GM12873 (cell line): Measurements from ENCODE around the gene RBM19.

Experiments
- CTCF ChIP-seq: IDR thresholded peaks from 2 replicates; pipeline ENCODE4 v1.5.1; 2012; ENCODE audit warnings: low read depth, mild to moderate bottlenecking, moderate library complexity, low read length, control low read depth; ENCODE audit not compliant: insufficient read depth; ENCODE audit errors: missing control alignments

Gene RBM19

DNA sequence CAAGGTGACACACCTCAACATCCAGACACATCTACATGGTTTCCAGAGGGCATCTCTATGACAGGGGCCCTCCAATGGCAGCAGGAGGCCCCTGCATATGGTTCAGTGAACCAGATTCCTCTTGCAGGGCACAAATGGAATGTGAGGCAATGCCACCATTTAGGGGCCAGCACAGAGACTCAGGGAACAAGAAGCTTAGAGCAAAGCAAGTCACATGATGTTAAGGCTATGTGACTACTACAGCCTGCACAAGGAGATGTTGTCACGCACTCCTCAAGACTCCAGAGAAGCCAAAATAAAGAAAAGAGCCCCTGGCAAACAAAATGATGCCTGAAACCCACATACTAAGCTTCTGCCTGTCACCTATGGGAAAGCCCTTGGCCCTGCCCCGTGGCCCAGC lies 95.2 kb downstream of the RBM19 start:
- no peak for TF ChIP-seq CTCF

DNA sequence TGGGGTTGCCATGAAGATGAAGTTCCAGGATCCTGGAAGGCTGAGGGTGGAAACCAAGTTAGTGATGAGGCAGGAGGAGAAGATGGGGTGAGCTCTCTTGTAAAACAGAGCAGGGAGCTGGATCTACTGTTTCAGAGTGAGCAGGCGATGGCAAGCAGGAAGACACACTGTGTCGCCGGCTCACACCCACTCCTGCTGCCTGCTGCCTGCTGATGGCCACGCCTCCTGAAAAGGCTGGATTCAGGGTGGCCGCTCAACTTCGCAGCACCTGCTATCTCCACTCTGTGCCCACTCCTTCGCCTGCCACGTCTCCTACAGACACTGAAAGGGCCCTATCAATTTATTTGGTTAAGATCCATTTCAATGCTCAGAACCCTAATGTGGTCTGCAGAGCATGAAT lies 96.1 kb downstream of the RBM19 start:
- TF ChIP-seq CTCF, result no peak

- no peak for TF ChIP-seq CTCF
Observed at GRCh38 chr12:113868365-113868764, 97.8 kb downstream of the RBM19 start.

DNA sequence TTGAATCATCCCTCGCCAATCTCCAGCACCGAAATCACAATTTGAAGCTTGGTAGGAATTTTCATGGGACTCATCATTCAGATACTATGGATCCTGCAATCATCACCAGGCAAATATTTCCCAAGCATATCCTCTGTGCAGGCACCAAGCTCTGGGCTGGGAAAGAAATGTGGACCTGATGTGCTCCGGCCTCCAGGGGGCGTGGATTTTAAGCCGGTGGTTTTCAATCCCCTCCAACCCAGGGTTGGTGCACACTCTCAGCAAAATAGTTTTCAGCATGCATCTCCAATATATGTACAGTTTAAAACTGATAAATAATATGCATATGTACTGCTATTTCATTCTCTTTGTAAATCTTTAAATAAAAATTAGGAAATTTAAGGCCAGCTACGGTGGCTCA lies 98.9 kb downstream of the RBM19 start:
- TF ChIP-seq CTCF, result peak; percentile 25

GRCh38 chr12:113866496-113866895 lies 99.6 kb downstream of the RBM19 start:
- no peak for TF ChIP-seq CTCF

GRCh38 chr12:113863455-113863845 lies 102.7 kb downstream of the RBM19 start:
- TF ChIP-seq CTCF, result no peak

DNA sequence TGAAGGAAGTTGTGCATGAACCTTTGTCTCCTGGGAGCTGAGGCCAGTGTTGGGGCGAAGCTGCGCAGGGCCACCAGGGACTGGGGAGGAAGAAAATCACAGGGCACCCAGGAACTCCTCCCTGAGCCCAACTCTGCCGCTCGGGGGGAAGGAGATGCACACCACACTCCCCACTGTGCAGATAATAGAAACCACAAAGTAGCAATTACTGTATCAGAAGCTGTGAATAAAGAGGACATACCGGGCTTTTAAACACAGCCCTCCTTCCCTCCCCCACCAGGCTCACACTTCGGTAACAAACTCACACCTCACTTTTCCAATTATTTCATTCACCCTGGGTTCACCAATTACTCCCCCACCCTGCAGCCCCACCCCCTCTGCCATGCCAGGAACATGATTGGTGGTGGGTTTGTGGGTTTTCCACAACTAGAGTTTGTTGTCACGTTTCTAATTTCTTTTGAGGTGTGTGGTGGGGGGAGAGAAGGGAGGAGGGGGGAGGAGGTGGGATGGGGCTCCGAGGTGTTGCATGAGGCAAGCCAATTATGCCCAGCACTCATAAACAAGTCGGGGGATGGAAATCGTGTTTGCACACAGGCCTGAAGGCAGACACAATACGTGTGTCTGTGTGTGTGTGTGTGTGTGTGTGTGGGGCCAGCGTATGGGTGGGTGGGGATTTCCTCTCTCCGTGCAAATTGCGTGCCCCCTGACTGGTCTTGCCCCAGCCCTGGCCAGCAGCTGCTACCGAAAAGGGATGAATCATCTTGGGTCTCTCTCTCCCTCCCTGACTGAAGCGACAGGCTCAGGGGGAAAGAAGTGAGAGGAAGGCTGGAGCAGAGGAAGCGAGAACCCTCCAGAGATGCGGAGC lies 103.3 kb downstream of the RBM19 start:
- no peak for TF ChIP-seq CTCF
